Gastroesophageal sphincter (tissue), 3 donors: ENCODE measurements around the gene CAPN10.

Experiments used
- EP300 ChIP-seq: sonication (generic); formaldehyde crosslinking; IDR thresholded peaks from one replicate; pipeline ENCODE4 v1.6.1; 2017; ENCODE audit warnings: antibody characterized with exemption, mild to moderate bottlenecking
- POLR2A ChIP-seq, 2 donors: fragments of 450-650 bp; IDR thresholded peaks; one replicate each; pipeline ENCODE4 v1.6.1; 2017; ENCODE audit warnings: antibody characterized with exemption in 2 of 2, mild to moderate bottlenecking in 2 of 2, moderate library complexity in 1 of 2
- POLR2AphosphoS5 ChIP-seq: sonication (generic); formaldehyde crosslinking; IDR thresholded peaks from one replicate; pipeline ENCODE4 v1.6.1; 2017; ENCODE audit warnings: antibody characterized with exemption
- TF ChIP-seq, protein P1 (sequence below), 4 experiments: fragments of 200-600 bp in 2 of 4; fragments of 450-650 bp in 2 of 4; sonication (generic) in 1 of 4; IDR thresholded peaks; one replicate each; pipeline ENCODE4 v1.5.1; 2017 to 2019; ENCODE audit warnings: antibody characterized with exemption in 4 of 4, mild to moderate bottlenecking in 2 of 4, moderate library complexity in 2 of 4

GRCh38 chr2:240569998-240570530, 16.5 kb upstream of the CAPN10 start:
- TF ChIP-seq, protein P1, sequence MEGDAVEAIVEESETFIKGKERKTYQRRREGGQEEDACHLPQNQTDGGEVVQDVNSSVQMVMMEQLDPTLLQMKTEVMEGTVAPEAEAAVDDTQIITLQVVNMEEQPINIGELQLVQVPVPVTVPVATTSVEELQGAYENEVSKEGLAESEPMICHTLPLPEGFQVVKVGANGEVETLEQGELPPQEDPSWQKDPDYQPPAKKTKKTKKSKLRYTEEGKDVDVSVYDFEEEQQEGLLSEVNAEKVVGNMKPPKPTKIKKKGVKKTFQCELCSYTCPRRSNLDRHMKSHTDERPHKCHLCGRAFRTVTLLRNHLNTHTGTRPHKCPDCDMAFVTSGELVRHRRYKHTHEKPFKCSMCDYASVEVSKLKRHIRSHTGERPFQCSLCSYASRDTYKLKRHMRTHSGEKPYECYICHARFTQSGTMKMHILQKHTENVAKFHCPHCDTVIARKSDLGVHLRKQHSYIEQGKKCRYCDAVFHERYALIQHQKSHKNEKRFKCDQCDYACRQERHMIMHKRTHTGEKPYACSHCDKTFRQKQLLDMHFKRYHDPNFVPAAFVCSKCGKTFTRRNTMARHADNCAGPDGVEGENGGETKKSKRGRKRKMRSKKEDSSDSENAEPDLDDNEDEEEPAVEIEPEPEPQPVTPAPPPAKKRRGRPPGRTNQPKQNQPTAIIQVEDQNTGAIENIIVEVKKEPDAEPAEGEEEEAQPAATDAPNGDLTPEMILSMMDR (IDR thresholded peaks at IDR 0.05), result no peak
- TF ChIP-seq POLR2AphosphoS5 (no peak), POLR2A (IDR thresholded peaks at IDR 0.05) (no peak), EP300 (no peak)
